Ureter (tissue), 1 donor: Measurements from ENCODE around the gene ZNF883. TPM values are rescaled to one million over a fixed set of nuclear protein-coding genes. Genes with fewer than 3 reads are reported as not detected.

Experiments used
- DNase-seq: peaks from one replicate; pipeline ENCODE4 v3.0.0-alpha.2; 2020; ENCODE audit warnings: low spot score
- total RNA-seq: library from RNA; stranded (reverse); gene quantifications from one replicate; pipeline ENCODE4 v1.2.4, GENCODE V29; 2023
- donor health status: DM: yes; HTN: yes; CAD: no.

The ZNF883 gene
- total RNA-seq, 1 donor from 2014 or later: 1.7 TPM

DNA sequence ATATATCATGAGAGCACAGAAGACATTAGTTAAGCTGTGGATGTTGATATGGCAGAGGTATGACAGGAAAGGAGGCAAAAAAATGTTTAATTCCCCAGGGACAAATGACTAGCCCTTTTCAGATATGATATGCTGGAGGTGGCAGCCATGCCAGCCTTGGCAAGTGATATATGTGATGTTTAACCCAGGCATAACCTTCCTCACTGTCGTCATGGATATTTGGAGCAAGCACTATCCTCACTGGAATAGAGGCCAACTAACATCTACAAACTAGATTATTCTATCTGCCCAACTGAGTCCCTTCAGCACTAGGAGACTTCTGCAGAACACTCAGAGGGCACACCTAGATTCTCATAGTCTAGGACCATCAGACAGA, 94.0 kb downstream of the ZNF883 start:
- no peak for DNase-seq

DNA sequence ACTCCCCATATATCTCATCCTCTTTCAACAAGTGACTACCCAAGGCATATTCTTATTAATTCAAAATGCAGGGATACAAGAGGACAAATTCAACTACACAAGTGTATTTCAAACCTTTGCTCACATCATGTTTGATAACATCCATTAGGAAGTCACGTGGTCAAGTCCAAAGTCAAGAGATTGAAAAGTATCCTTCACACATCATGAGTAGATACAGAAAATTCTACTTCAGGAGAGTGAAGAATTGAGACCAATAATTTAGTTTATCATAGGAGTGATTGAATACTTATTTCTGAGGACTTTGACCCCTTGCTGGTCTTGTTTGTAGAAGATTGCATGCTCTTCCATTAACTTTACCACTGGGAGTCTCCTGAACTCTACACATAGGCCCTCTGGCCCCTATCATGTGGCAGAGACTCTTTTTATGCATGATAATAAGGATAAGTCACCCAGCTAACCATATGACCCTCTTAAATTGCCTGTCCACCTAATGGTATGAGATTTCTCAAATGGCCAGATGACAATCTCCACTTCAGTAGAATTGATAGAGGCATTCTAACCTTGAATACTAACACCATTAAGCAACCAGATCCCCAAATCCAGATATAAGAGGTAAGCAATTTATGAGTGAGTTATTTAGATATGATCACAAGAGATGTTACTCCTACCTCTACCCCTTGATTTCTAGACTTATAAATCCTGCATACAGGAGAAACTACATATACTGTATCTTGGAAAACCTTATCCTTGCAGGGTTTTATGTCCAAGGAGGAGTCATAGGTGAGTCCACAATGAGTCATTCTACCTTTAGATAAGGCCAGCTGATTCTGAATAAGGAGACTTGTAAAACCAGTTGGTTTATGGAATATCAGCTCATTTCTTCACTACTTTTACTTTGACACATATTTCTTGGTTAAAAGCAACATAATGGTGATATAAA, 94.7 kb downstream of the ZNF883 start:
- DNase-seq: no peak

GRCh38 chr9:112914524-112914923, 97.5 kb downstream of the ZNF883 start:
- no peak for DNase-seq

DNA sequence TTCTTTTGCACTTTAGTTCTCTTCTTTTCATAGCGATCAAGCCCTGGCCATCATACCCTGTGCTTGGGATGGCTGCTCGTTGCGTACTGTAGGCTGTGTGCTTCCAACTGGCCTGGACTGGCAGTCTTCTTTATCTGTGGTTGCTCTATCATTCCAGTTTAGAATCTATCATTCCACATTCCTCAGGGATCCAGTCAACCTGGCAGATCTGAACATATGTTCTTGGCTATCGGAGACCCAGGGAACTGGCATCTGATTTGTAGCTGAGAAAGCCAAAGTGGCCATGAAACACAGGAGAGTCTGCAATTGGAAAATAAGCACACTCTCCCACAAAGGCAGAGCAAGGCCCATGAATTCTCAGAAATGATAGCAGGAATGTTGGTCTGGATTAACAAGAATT, 98.7 kb downstream of the ZNF883 start:
- DNase-seq: no peak

DNA sequence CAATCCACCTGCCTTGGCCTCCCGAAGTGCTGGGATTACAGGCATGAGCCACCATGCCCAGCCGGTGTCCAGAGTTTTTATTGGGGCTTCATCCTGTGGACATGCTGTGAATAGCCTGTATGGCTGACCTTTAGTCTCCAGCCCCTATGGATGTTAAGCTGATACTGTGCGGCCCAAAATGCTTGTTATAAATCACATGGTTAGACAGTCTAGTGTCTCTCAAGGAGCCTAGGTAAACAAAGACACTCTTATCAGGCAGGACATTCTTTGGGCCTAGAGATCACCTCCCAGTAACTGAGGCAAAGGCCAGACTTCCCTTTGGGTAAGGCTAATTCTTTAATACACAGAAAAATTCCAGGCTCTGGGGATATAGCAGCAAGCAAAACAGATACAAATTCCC, 99.4 kb downstream of the ZNF883 start:
- DNase-seq: no peak

DNA sequence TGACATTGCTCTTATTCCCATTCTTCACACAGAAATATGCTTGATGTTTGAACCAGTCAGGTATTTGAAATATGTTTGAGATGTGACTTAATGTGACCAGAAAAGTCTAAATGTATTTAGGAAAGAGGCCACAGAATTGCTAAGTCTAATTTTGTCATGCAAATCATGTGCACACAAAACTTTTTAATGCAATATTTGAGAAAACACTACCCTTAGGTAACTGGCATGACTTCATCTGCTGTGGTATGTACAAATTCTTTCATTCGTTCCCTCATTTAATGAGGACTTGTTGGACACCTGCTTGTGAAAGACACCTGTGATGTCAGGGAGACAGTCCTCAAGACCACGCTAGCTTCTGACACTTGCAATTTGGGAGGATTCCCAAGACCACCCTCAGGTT, 100.3 kb downstream of the ZNF883 start:
- DNase-seq: no peak

Other genes starting within 250 kb of the ZNF883 start
- gene SLC46A2, start 121.3 kb downstream of the ZNF883 start, total RNA-seq: 4.2 TPM
- gene ZFP37, start 44.5 kb upstream of the ZNF883 start, total RNA-seq: 4.3 TPM
- 8.9 TPM for gene SLC31A2, start 138.8 kb upstream of the ZNF883 start, total RNA-seq
- gene FKBP15, start 209.1 kb upstream of the ZNF883 start, total RNA-seq: 43.9 TPM
- gene SLC31A1, start 209.4 kb upstream of the ZNF883 start, total RNA-seq: 26.3 TPM